Neural progenitor cell (in vitro differentiated cells): Measurements from ENCODE around the gene MAPRE2. TPM values are rescaled to one million over a fixed set of nuclear protein-coding genes. Genes with fewer than 3 reads are reported as not detected.

Source experiments
- DNase-seq: peaks from one replicate; pipeline ENCODE4 v3.0.0-alpha.2; 2016; ENCODE audit warnings: low spot score
- H2AFZ ChIP-seq: fragments of 200-600 bp; sonication (generic); replicated peaks from 2 replicates; pipeline ENCODE4 v1.6.1; 2016; ENCODE audit warnings: antibody characterized with exemption
- H3F3A ChIP-seq: fragments of 200-600 bp; sonication (generic); 2 replicates; pipeline ENCODE4 v1.6.1; 2016; ENCODE audit warnings: antibody characterized with exemption, low read depth
- H3K27ac ChIP-seq: fragments of 200-600 bp; sonication (generic); 2 replicates; pipeline ENCODE4 v1.5.1; 2016; ENCODE audit warnings: mild to moderate bottlenecking
- H3K27me3 ChIP-seq: fragments of 200-600 bp; sonication (generic); 2 replicates; pipeline ENCODE4 v1.6.1; 2016; ENCODE audit warnings: mild to moderate bottlenecking, moderate library complexity
- H3K36me3 ChIP-seq: fragments of 200-600 bp; sonication (generic); 2 replicates; pipeline ENCODE4 v1.5.1; 2016
- H3K4me1 ChIP-seq: fragments of 200-600 bp; sonication (generic); 2 replicates; pipeline ENCODE4 v1.6.1; 2016; ENCODE audit warnings: mixed run types
- H3K4me2 ChIP-seq: fragments of 200-600 bp; sonication (generic); 2 replicates; pipeline ENCODE4 v1.6.1; 2016
- H3K4me3 ChIP-seq: fragments of 200-600 bp; sonication (generic); 2 replicates; pipeline ENCODE4 v1.5.1; 2016
- H3K79me2 ChIP-seq: fragments of 200-600 bp; sonication (generic); 2 replicates; pipeline ENCODE4 v1.6.1; 2016; ENCODE audit warnings: low read depth
- H3K9ac ChIP-seq: fragments of 200-600 bp; sonication (generic); 2 replicates; pipeline ENCODE4 v1.6.1; 2016
- H3K9me3 ChIP-seq: fragments of 200-600 bp; sonication (generic); 2 replicates; pipeline ENCODE4 v1.5.1; 2016; ENCODE audit warnings: low read depth
- H4K20me1 ChIP-seq: fragments of 200-600 bp; sonication (generic); 2 replicates; pipeline ENCODE4 v1.6.1; 2016; ENCODE audit warnings: low read depth
- H3K27ac Mint-ChIP-seq: 3 replicates; pipeline ENCODE4 v1.8.0; 2021; ENCODE audit warnings: mixed read lengths
- H3K27me3 Mint-ChIP-seq: 2 replicates; pipeline ENCODE4 v1.8.0; 2022; ENCODE audit warnings: low read depth, mild to moderate bottlenecking, inconsistent platforms, moderate library complexity, mixed read lengths; ENCODE audit not compliant: insufficient read depth
- H3K36me3 Mint-ChIP-seq: 3 replicates; pipeline ENCODE4 v1.8.0; 2021; ENCODE audit warnings: mixed read lengths
- H3K4me1 Mint-ChIP-seq: 3 replicates; pipeline ENCODE4 v1.8.0; 2021; ENCODE audit warnings: mixed read lengths
- H3K4me3 Mint-ChIP-seq: 3 replicates; pipeline ENCODE4 v1.8.0; 2021; ENCODE audit warnings: mild to moderate bottlenecking, moderate library complexity, mixed read lengths
- H3K9me3 Mint-ChIP-seq: 3 replicates; pipeline ENCODE4 v1.8.0; 2020; ENCODE audit warnings: mixed read lengths
- EZH2 ChIP-seq: fragments of 200-600 bp; sonication (generic); IDR thresholded peaks from 2 replicates; pipeline ENCODE4 v1.6.1; 2017; ENCODE audit warnings: antibody characterized with exemption, mild to moderate bottlenecking, moderate library complexity
- EZH2phosphoT487 ChIP-seq: fragments of 200-600 bp; sonication (generic); IDR thresholded peaks from 2 replicates; pipeline ENCODE4 v1.6.1; 2017; ENCODE audit warnings: antibody characterized with exemption
- total RNA-seq: library from RNA; depleted of rRNA; stranded (reverse); fragments of >200 nt; gene quantifications from 2 replicates; pipeline ENCODE4 v1.2.3, GENCODE V29; 2015; ENCODE audit warnings: low replicate concordance
- TF ChIP-seq, protein P1 (sequence below): fragments of 200-600 bp; sonication (generic); IDR thresholded peaks from 2 replicates; pipeline ENCODE4 v1.5.1; 2017; ENCODE audit warnings: antibody characterized with exemption, mild to moderate bottlenecking

Gene MAPRE2
- total RNA-seq, 1 donor from 2014 or later, result 34.6 TPM

DNA sequence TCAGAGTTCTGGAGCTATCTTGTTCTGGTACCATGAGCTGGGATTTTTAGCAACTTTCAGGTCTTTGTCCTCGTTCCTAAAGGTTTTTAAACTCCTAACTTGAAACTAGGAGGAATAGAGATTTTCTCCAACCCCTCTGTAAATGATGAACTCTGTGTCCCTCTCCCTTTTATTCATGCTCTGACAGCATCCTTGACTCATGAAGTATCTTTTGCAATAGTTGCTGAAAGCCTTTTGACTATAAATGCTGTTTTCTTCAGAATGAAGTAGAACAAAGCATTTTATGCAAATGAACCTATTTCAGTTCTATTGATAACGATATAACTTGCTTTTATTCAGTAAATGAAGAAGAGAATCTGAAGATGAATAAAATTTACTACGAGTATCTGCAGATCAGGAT, 17.0 kb upstream of the MAPRE2 start:
- H3K9ac ChIP-seq, result peak overlapping the region; percentile 44
- no peaks in the 10 kb centered on the region for H3K36me3 ChIP-seq
- no peaks in the 10 kb centered on the region for H3K27me3 ChIP-seq
- H2AFZ ChIP-seq, result no peak overlapping the region
- no peak overlapping the region for H3K27ac ChIP-seq
- no peak overlapping the region for H3K4me3 ChIP-seq
- TF ChIP-seq EZH2phosphoT487 (no peak), EZH2 (no peak)
- TF ChIP-seq, protein P1, sequence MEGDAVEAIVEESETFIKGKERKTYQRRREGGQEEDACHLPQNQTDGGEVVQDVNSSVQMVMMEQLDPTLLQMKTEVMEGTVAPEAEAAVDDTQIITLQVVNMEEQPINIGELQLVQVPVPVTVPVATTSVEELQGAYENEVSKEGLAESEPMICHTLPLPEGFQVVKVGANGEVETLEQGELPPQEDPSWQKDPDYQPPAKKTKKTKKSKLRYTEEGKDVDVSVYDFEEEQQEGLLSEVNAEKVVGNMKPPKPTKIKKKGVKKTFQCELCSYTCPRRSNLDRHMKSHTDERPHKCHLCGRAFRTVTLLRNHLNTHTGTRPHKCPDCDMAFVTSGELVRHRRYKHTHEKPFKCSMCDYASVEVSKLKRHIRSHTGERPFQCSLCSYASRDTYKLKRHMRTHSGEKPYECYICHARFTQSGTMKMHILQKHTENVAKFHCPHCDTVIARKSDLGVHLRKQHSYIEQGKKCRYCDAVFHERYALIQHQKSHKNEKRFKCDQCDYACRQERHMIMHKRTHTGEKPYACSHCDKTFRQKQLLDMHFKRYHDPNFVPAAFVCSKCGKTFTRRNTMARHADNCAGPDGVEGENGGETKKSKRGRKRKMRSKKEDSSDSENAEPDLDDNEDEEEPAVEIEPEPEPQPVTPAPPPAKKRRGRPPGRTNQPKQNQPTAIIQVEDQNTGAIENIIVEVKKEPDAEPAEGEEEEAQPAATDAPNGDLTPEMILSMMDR, result no peak
- H4K20me1 ChIP-seq, result no peaks in the 10 kb centered on the region
- no peak overlapping the region for H3K4me2 ChIP-seq
- H3K27me3 Mint-ChIP-seq, result peaks cover 2% of the 10 kb centered on the region
- H3K9me3 Mint-ChIP-seq, result no peaks in the 10 kb centered on the region
- peaks cover 19% of the 10 kb centered on the region for H3K4me1 Mint-ChIP-seq
- no peaks in the 10 kb centered on the region for H3K4me1 ChIP-seq
- no peak for DNase-seq
- H3K36me3 Mint-ChIP-seq, result no peaks in the 10 kb centered on the region
- H3K79me2 ChIP-seq, result no peaks in the 10 kb centered on the region
- no peaks in the 10 kb centered on the region for H3F3A ChIP-seq
- H3K4me3 Mint-ChIP-seq, result no peak overlapping the region
- no peaks in the 10 kb centered on the region for H3K9me3 ChIP-seq
- H3K27ac Mint-ChIP-seq, result no peak overlapping the region

DNA sequence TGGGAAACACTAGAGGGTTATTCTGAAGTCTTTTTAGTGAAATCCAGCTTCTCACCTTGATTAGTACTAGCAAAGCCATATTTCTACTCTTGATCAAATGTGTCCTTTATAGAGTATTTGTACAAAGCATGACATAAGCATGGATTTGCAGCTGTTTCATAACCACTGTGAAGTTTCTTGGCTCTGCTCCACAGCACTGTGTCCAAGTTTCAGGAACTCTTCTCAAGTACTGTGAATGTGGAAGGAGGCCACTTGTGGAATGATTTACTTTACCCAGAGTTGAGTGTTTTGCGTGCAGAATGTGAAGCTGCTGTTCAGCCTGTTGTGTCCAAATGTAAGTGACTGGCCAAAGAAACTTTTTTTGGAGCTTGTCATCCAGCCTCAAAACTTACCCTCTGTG, 16.2 kb upstream of the MAPRE2 start:
- Mint-ChIP-seq H3K36me3 (no peaks in the 10 kb centered on the region), H3K27me3 (peaks cover 2% of the 10 kb centered on the region), H3K4me3 (no peak overlapping the region), H3K27ac (no peak overlapping the region), H3K9me3 (no peaks in the 10 kb centered on the region), H3K4me1 (peaks cover 19% of the 10 kb centered on the region)
- no peak for DNase-seq
- Histone ChIP-seq H3K4me1 (no peaks in the 10 kb centered on the region), H3F3A (no peaks in the 10 kb centered on the region), H4K20me1 (no peaks in the 10 kb centered on the region), H3K9ac (no peak overlapping the region), H3K36me3 (no peaks in the 10 kb centered on the region), H3K79me2 (no peaks in the 10 kb centered on the region), H2AFZ (no peak overlapping the region), H3K9me3 (no peaks in the 10 kb centered on the region), H3K27me3 (no peaks in the 10 kb centered on the region), H3K27ac (no peak overlapping the region), H3K4me3 (no peak overlapping the region), H3K4me2 (no peak overlapping the region)
- no peak for TF ChIP-seq EZH2
- no peak for TF ChIP-seq EZH2phosphoT487
- TF ChIP-seq, protein P1, result no peak

DNA sequence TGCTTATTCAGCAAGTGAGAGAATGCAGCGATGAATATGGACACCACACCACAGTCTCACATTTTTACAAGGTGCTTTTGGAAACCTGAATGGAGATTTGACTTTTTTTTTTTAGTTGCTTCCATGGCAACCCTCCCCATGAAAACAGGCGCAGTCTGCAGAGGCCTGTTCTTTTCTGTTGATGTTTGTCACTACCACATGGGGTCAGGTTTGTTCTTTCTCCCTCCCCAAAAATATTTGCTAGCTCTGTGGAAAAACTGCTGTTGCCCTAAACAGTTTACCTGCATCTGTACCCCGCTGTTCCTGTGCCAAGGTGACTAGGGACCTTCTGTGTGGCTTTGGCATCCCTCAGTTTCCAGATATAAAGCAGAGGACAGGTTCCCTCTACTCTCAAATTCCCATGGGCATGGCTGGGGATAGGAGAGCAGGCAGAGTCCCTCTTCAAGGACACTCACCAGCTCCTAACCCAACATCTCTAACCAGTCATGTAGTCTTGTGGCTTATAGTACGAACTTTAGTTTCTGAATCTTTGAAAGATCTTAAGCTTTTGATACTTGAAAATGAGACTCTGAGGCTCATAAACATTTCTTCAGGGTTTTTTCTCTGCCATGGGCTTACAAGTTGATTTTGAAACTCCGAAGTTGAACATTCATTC, 14.7 kb upstream of the MAPRE2 start:
- peak overlapping the region; percentile 84 for H2AFZ ChIP-seq
- no peaks in the 10 kb centered on the region for H3F3A ChIP-seq
- Mint-ChIP-seq H3K9me3 (no peaks in the 10 kb centered on the region), H3K36me3 (no peaks in the 10 kb centered on the region), H3K27ac (no peak overlapping the region), H3K4me1 (peaks cover 17% of the 10 kb centered on the region), H3K4me3 (no peak overlapping the region), H3K27me3 (peaks cover 2% of the 10 kb centered on the region)
- H3K4me3 ChIP-seq, result no peak overlapping the region
- no peaks in the 10 kb centered on the region for H4K20me1 ChIP-seq
- no peak overlapping the region for H3K27ac ChIP-seq
- H3K79me2 ChIP-seq, result no peaks in the 10 kb centered on the region
- no peaks in the 10 kb centered on the region for H3K4me1 ChIP-seq
- DNase-seq, result peak; percentile 54
- TF ChIP-seq, protein P1, result peak; percentile 48
- TF ChIP-seq EZH2phosphoT487, result no peak
- no peaks in the 10 kb centered on the region for H3K36me3 ChIP-seq
- no peak overlapping the region for H3K9ac ChIP-seq
- no peaks in the 10 kb centered on the region for H3K27me3 ChIP-seq
- no peak overlapping the region for H3K4me2 ChIP-seq
- H3K9me3 ChIP-seq, result no peaks in the 10 kb centered on the region
